K562 (cell line): ENCODE results near the gene GHSR. TPM values are rescaled to one million over a fixed set of nuclear protein-coding genes. Genes with fewer than 3 reads are reported as not detected.

ENCODE experiments used
- ATAC-seq: fragments of 200-7000 bp; cut with Tn5 transposase; 3 replicates; pipeline ENCODE4 v1.9.1; 2020; ENCODE audit warnings: moderate library complexity
- BruUV-seq: library from RNA; stranded (reverse); fragments of 400-500 nt; replicated peaks from 2 replicates; lab custom pipeline; 2021; lab: Mats Ljungman, UMichigan
- CTCF ChIA-PET: fragments of 300-600 bp; formaldehyde crosslinking; extraction: SDS; loops from one replicate; lab custom pipeline; 2021; ENCODE audit warnings: low intra/inter-chr PET ratio; lab: Yijun Ruan, JAX
- POLR2A ChIA-PET: fragments of 300-600, 350-650 bp; sonication (Branson Sonifier 250); formaldehyde crosslinking; extraction: SDS; loops from one replicate; lab custom pipeline; 2021; ENCODE audit warnings: antibody characterized with exemption, inconsistent platforms; lab: Yijun Ruan, JAX
- DNase-seq, 4 experiments: peaks; one replicate each; pipeline versions ENCODE4 v3.0.0 to v3.0.0-alpha.2; 2011 to 2018; ENCODE audit warnings: low spot score in 3 of 4, mixed read lengths in 3 of 4; ENCODE audit errors: extremely low read depth in 1 of 4
- FAIRE-seq: peaks from 2 replicates; lab custom pipeline; 2011; peaks lifted over from hg19 to GRCh38; lab: Jason Lieb, UNC
- H2AFZ ChIP-seq: 2 replicates; pipeline ENCODE4 v1.6.0; 2011; ENCODE audit warnings: low read depth, low read length, control low read depth, inconsistent platforms
- H3K27ac ChIP-seq: fragments of 200-600 bp; 3 replicates; pipeline ENCODE4 v1.8.0; 2011; ENCODE audit warnings: low read depth, mild to moderate bottlenecking, control low read depth, inconsistent platforms, low read length, moderate library complexity, mixed read lengths; ENCODE audit errors: extremely low read depth
- H3K27me3 ChIP-seq, 2 experiments: fragments of 300-600 bp in 1 of 2; 2 replicates in 1 of 2; 3 replicates in 1 of 2; pipeline versions ENCODE4 v1.6.0 to v1.8.0; 2011; ENCODE audit warnings: inconsistent platforms in 2 of 2, low read length in 2 of 2, mild to moderate bottlenecking in 1 of 2, mixed read lengths in 1 of 2, moderate library complexity in 1 of 2; ENCODE audit not compliant: control insufficient read depth in 2 of 2, insufficient read depth in 2 of 2
- H3K36me3 ChIP-seq: fragments of 300-600 bp; 3 replicates; pipeline ENCODE4 v1.8.0; 2011; ENCODE audit warnings: mild to moderate bottlenecking, low read length, inconsistent platforms; ENCODE audit not compliant: control insufficient read depth, insufficient read depth
- H3K4me1 ChIP-seq, 2 experiments: fragments of 200-600 bp in 1 of 2; replicated peaks in 1 of 2; 2 replicates in 1 of 2; 3 replicates in 1 of 2; pipeline versions ENCODE4 v1.5.1 to v1.8.0; 2011; ENCODE audit warnings: inconsistent platforms in 2 of 2, low read length in 2 of 2, mild to moderate bottlenecking in 1 of 2, mixed read lengths in 1 of 2, moderate library complexity in 1 of 2; ENCODE audit not compliant: control insufficient read depth in 2 of 2, insufficient read depth in 2 of 2
- H3K4me2 ChIP-seq: 2 replicates; pipeline ENCODE4 v1.6.1; 2011; ENCODE audit warnings: low read length, control low read depth, inconsistent platforms, mixed read lengths; ENCODE audit not compliant: insufficient read depth
- H3K4me3 ChIP-seq: fragments of 200-600 bp; sonication (generic), shearing (Covaris generic); 2 replicates; pipeline ENCODE4 v1.5.1; 2016; ENCODE audit warnings: control low read depth, inconsistent platforms
- H3K79me2 ChIP-seq: fragments of 200-600 bp; 3 replicates; pipeline ENCODE4 v1.8.0; 2011; ENCODE audit warnings: low read length, inconsistent platforms; ENCODE audit not compliant: control insufficient read depth, insufficient read depth
- H3K9ac ChIP-seq, 2 experiments: 2 replicates each; pipeline versions ENCODE4 v1.6.0 to v1.6.1; 2011; ENCODE audit warnings: low read depth in 2 of 2, low read length in 2 of 2, control low read depth in 1 of 2, inconsistent platforms in 1 of 2, mild to moderate bottlenecking in 1 of 2, mixed read lengths in 1 of 2; ENCODE audit not compliant: insufficient read depth in 1 of 2
- H3K9me1 ChIP-seq: one replicate; pipeline ENCODE4 v1.6.0; 2011; ENCODE audit warnings: inconsistent platforms, mild to moderate bottlenecking, low read length, moderate library complexity; ENCODE audit not compliant: control insufficient read depth, insufficient read depth
- H3K9me3 ChIP-seq: replicated peaks from 2 replicates; pipeline ENCODE4 v1.5.1; 2011; ENCODE audit warnings: low read depth, low read length, inconsistent platforms; ENCODE audit not compliant: control insufficient read depth, insufficient read depth
- H4K20me1 ChIP-seq: replicated peaks from 2 replicates; pipeline ENCODE4 v1.6.1; 2011; ENCODE audit warnings: low read length, inconsistent platforms, mixed read lengths; ENCODE audit not compliant: control insufficient read depth, insufficient read depth
- CEBPB ChIP-seq: fragments of 450-650 bp; IDR thresholded peaks from 2 replicates; pipeline ENCODE4 v1.6.1; 2016; ENCODE audit warnings: missing genetic modification characterization, missing compliant biosample characterization
- DPF2 ChIP-seq: fragments of 450-650 bp; IDR thresholded peaks from 2 replicates; pipeline ENCODE4 v1.6.1; 2016
- HMGN3 ChIP-seq: IDR thresholded peaks from 2 replicates; pipeline ENCODE4 v1.6.1; 2011; ENCODE audit warnings: borderline replicate concordance, low read depth, mild to moderate bottlenecking, mixed read lengths, low read length; ENCODE audit not compliant: insufficient read length; ENCODE audit errors: extremely low read depth
- ZNF354B ChIP-seq: fragments of 250-450 bp; sonication (Bioruptor Pico); IDR thresholded peaks from 2 replicates; pipeline ENCODE4 v1.4.0; 2020
- WGBS: fragments of 100-300 bp; shearing (Covaris generic); methylation state at CpG from one replicate; pipeline ENCODE4 v1.1.6; 2016; ENCODE audit warnings: low coverage, mixed read lengths; ENCODE audit not compliant: insufficient coverage; ENCODE audit errors: missing lambda C conversion rate; 5-methylcytosine and 5-hydroxymethylcytosine counted together
- in situ Hi-C: fragments of 300-500 bp; cut with MboI; formaldehyde crosslinking; loops from 4 replicates; pipeline ENCODE4 v1.15.0; 2018; ENCODE audit warnings: inconsistent platforms, mixed read lengths
- intact Hi-C: fragments of 100-400 bp; cut with micrococcal nuclease; formaldehyde crosslinking; loops from 2 replicates; pipeline ENCODE4 v1.14.2; 2022
- polyA plus RNA-seq, 8 experiments: library from polyadenylated mRNA; depleted of rRNA in 4 of 8; stranded (reverse) in 5 of 8; unstranded in 3 of 8; fragments of >200 nt; fragmentation: Nextera tagmentation in 2 of 8; fragmentation: Illumina TruSeq in 1 of 8; extraction: Ambion mirVana in 2 of 8; extraction: Trizol in 1 of 8; gene quantifications; 2 replicates each; pipeline versions ENCODE4 v1.2.1 to v1.2.3, GENCODE V29; 2011 to 2014; ENCODE audit warnings: inconsistent platforms in 1 of 8, missing spikeins in 1 of 8
- total RNA-seq, 7 experiments: library from RNA; depleted of rRNA in 6 of 7; stranded (reverse); fragments of >200 nt in 6 of 7; fragmentation: Illumina TruSeq in 2 of 7; extraction: Trizol in 2 of 7; gene quantifications; 2 replicates each; pipeline versions ENCODE4 v1.2.1 to v1.2.3, GENCODE V29; 2011 to 2021; ENCODE audit warnings: low replicate concordance in 1 of 7
- TF ChIP-seq, protein P1 (sequence below), 3 experiments: IDR thresholded peaks in 2 of 3; conservative IDR thresholded peaks in 1 of 3; 2 replicates each; pipeline ENCODE4 v1.5.1; 2011 to 2012; ENCODE audit warnings: low read length in 3 of 3, mild to moderate bottlenecking in 3 of 3, control low read depth in 2 of 3, improper control_type of control experiment in 1 of 3, inconsistent platforms in 1 of 3, low read depth in 1 of 3, mixed read lengths in 1 of 3, moderate library complexity in 1 of 3; ENCODE audit not compliant: insufficient read depth in 2 of 3

GHSR gene
- total and polyA plus RNA-seq, 9 of the 15 experiments (the other 6 are each of a cell fraction or from before 2014, with no cell fraction given): not detected

DNA sequence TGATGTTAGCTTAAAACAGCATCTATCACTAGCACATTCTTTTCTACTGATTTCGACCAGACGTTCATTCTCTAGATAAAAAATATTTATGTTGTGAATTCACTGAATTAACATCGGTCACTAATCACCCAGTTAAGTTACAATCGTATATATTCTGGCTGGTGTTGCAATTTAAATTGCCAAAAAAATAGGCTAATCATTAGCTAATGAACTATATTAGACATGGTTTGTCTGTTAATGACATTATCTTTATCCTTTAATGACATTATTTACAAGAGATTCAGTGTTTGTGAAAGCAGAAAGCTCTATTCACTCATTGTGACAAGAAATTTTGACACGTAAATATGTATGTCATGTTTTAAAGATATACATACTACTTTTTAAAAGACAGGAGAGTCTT lies 6.7 kb downstream of the GHSR start:
- POLR2A ChIA-PET: interaction anchor here (1.1 to 1.3 kb wide), 2 partner anchors 10 to 166 kb away, joined by 3 to 4 read pairs; no protein-coding TSS in a partner anchor
- intact Hi-C loops (no loop called here), in situ Hi-C loops (no loop called here)
- no peak for FAIRE-seq
- Histone ChIP-seq H4K20me1 (no peaks in the 10 kb centered on the region), H3K36me3 (no peaks in the 10 kb centered on the region), H3K4me2 (no peak overlapping the region), H3K9ac (no peak overlapping the region), H3K27me3 (peaks cover 2 to 13% of the 10 kb centered on the region in 2 experiments; a peak in 3 of 5 replicates), H3K4me3 (no peak overlapping the region), H2AFZ (no peak overlapping the region), H3K27ac (no peak overlapping the region), H3K4me1 (no peaks in the 10 kb centered on the region)
- ATAC-seq: no peak
- WGBS: 0% methylated on average over 5 of the region's 5 CpGs
- DNase-seq: no peak
- no TSS peak for BruUV-seq
- CTCF ChIA-PET: no interaction called here
- no peak for TF ChIP-seq CEBPB (tag)
- TF ChIP-seq DPF2: no peak
- TF ChIP-seq HMGN3: no peak
- TF ChIP-seq ZNF354B: no peak
- TF ChIP-seq, protein P1, sequence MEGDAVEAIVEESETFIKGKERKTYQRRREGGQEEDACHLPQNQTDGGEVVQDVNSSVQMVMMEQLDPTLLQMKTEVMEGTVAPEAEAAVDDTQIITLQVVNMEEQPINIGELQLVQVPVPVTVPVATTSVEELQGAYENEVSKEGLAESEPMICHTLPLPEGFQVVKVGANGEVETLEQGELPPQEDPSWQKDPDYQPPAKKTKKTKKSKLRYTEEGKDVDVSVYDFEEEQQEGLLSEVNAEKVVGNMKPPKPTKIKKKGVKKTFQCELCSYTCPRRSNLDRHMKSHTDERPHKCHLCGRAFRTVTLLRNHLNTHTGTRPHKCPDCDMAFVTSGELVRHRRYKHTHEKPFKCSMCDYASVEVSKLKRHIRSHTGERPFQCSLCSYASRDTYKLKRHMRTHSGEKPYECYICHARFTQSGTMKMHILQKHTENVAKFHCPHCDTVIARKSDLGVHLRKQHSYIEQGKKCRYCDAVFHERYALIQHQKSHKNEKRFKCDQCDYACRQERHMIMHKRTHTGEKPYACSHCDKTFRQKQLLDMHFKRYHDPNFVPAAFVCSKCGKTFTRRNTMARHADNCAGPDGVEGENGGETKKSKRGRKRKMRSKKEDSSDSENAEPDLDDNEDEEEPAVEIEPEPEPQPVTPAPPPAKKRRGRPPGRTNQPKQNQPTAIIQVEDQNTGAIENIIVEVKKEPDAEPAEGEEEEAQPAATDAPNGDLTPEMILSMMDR (IDR thresholded peaks at IDR 0.05 in 2 of 3, conservative IDR thresholded peaks at IDR 0.05 in 1 of 3; ENCODE audit: insufficient read depth in 2 of 3, low read depth in 1 of 3, low read length in 3 of 3): no peak
- TF ChIP-seq, all 486 proteins: peak for 0
- Histone ChIP-seq H3K9me3 (no peaks in the 10 kb centered on the region), H3K79me2 (no peaks in the 10 kb centered on the region), H3K9me1 (no peaks in the 10 kb centered on the region)
